Stimulated activated CD8-positive, alpha-beta memory T cell treated with anti-CD3 and anti-CD28 coated beads, Interleukin-15, amount 100 ng/mL, for 1 hour (primary cell): ENCODE measurements around the gene SLC38A9.

ENCODE experiments used
- DNase-seq: peaks from one replicate; pipeline ENCODE4 v3.0.0-alpha.2; 2020; ENCODE audit warnings: low read depth

Gene SLC38A9

GRCh38 chr5:55578771-55579170 lies 133.4 kb downstream of the SLC38A9 start:
- DNase-seq: no peak

DNA sequence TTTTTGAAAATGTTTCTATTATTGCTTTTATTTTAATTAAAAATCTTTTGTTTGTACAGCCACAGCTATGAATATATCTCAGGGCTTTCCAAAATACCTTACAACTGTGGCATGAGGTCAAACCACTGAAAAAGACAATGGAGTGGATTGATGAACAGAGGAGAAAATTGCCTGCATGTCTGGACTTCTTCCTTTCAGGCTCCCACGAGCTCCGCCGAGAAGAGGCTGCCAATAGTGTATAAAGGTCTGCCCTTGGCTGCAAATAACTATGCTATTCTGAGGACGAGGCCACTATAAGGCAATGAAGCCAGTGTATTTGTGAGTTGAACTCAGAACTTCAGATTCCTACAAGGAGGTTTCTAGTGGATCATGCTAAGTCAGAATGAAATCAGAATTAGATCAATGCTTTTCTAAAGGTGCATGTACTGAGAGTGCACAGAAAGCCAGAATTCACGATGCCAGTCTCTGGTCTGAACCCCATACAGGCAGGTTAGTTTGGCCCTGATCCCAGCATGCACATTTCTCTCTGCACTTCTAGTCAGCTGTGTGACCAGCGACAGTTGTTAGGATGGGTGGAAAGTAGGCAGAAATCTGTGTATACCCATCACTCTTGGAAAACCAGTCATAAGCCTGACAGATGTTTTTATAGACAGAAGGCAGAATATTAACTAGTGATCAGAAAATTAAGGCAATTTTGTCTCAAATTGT lies 134.6 kb downstream of the SLC38A9 start:
- DNase-seq: no peak

- DNase-seq: no peak
Observed at GRCh38 chr5:55576661-55577060, 135.5 kb downstream of the SLC38A9 start.
